HEK293 (cell line): ENCODE measurements around the gene S100A4.
A peak's percentile ranks its signal among the peaks of the same experiment; 100 is the strongest.

ENCODE experiments used
- CTCF ChIA-PET: fragments of 350-600 bp; formaldehyde crosslinking; extraction: SDS; loops from one replicate; lab custom pipeline; 2021; ENCODE audit warnings: antibody characterized with exemption; lab: Yijun Ruan, JAX
- POLR2A ChIA-PET: fragments of 300-600 bp; formaldehyde crosslinking; extraction: SDS; loops from one replicate; lab custom pipeline; 2020; ENCODE audit warnings: antibody characterized with exemption, inconsistent platforms; lab: Yijun Ruan, JAX
- H3K27ac ChIP-seq: fragments of 200-500 bp; sonication (Bioruptor generic); 2 replicates; pipeline ENCODE4 v1.5.1; 2014; ENCODE audit warnings: low read depth, low read length, control low read depth, inconsistent platforms; ENCODE audit errors: extremely low read depth
- H3K36me3 ChIP-seq, 2 experiments: fragments of 200-500 bp in 1 of 2; sonication (Bioruptor generic) in 1 of 2; 1 replicate in 1 of 2; 2 replicates in 1 of 2; pipeline ENCODE4 v1.5.1; 2014 to 2017; ENCODE audit warnings: inconsistent platforms in 2 of 2, low read length in 2 of 2; ENCODE audit not compliant: control insufficient read depth in 2 of 2, insufficient read depth in 1 of 2
- H3K4me1 ChIP-seq: fragments of 200-500 bp; sonication (Bioruptor generic); 2 replicates; pipeline ENCODE4 v1.5.1; 2014; ENCODE audit warnings: mild to moderate bottlenecking, low read length, inconsistent platforms; ENCODE audit not compliant: control insufficient read depth, insufficient read depth
- H3K4me3 ChIP-seq: 2 replicates; pipeline ENCODE4 v1.5.1; 2011; ENCODE audit warnings: low read depth, mild to moderate bottlenecking, control low read depth, low read length, moderate library complexity
- H3K9me3 ChIP-seq: fragments of 200-500 bp; sonication (Bioruptor generic); 2 replicates; pipeline ENCODE4 v1.5.1; 2014; ENCODE audit warnings: low read depth, low read length, inconsistent platforms; ENCODE audit not compliant: control insufficient read depth, insufficient read depth
- MZF1 ChIP-seq: fragments of 450-650 bp; formaldehyde crosslinking; IDR thresholded peaks from 2 replicates; pipeline ENCODE4 v1.5.1; 2017; ENCODE audit warnings: missing biosample characterization, missing genetic modification characterization, borderline replicate concordance
- SCRT1 ChIP-seq: fragments of 450-650 bp; formaldehyde crosslinking; IDR thresholded peaks from 2 replicates; pipeline ENCODE4 v1.5.1; 2016; ENCODE audit warnings: missing biosample characterization, missing genetic modification characterization, borderline replicate concordance
- ZBTB17 ChIP-seq: fragments of 450-650 bp; formaldehyde crosslinking; IDR thresholded peaks from 2 replicates; pipeline ENCODE4 v1.5.1; 2016; ENCODE audit warnings: missing biosample characterization, missing genetic modification characterization
- ZBTB48 ChIP-seq: fragments of 450-650 bp; formaldehyde crosslinking; IDR thresholded peaks from 2 replicates; pipeline ENCODE4 v1.5.1; 2016; ENCODE audit warnings: missing biosample characterization, missing genetic modification characterization
- ZNF133 ChIP-seq: fragments of 450-650 bp; formaldehyde crosslinking; IDR thresholded peaks from 2 replicates; pipeline ENCODE4 v1.5.1; 2016; ENCODE audit warnings: missing biosample characterization, missing genetic modification characterization
- ZNF174 ChIP-seq: fragments of 450-650 bp; formaldehyde crosslinking; IDR thresholded peaks from 2 replicates; pipeline ENCODE4 v1.5.0; 2017; ENCODE audit warnings: missing biosample characterization, mild to moderate bottlenecking, missing genetic modification characterization
- ZNF184 ChIP-seq: fragments of 450-650 bp; IDR thresholded peaks from 2 replicates; pipeline ENCODE4 v1.5.1; 2018; ENCODE audit warnings: missing biosample characterization, mild to moderate bottlenecking, missing genetic modification characterization
- ZNF341 ChIP-seq: fragments of 450-650 bp; formaldehyde crosslinking; IDR thresholded peaks from 2 replicates; pipeline ENCODE4; 2016; ENCODE audit warnings: low read depth, missing biosample characterization, missing genetic modification characterization
- ZNF350 ChIP-seq: fragments of 450-650 bp; formaldehyde crosslinking; IDR thresholded peaks from 2 replicates; pipeline ENCODE4 v1.5.0; 2017; ENCODE audit warnings: missing biosample characterization, mild to moderate bottlenecking, missing genetic modification characterization
- ZNF394 ChIP-seq: fragments of 450-650 bp; formaldehyde crosslinking; IDR thresholded peaks from 2 replicates; pipeline ENCODE4 v1.5.1; 2016; ENCODE audit warnings: missing biosample characterization, missing genetic modification characterization, mild to moderate bottlenecking, moderate library complexity, borderline replicate concordance
- ZNF433 ChIP-seq: fragments of 450-650 bp; formaldehyde crosslinking; IDR thresholded peaks from 2 replicates; pipeline ENCODE4 v1.5.1; 2016; ENCODE audit warnings: missing biosample characterization, missing genetic modification characterization, low read depth
- ZNF529 ChIP-seq: fragments of 450-650 bp; formaldehyde crosslinking; IDR thresholded peaks from 2 replicates; pipeline ENCODE4 v1.5.1; 2017; ENCODE audit warnings: missing genetic modification characterization, missing biosample characterization; ENCODE audit not compliant: insufficient replicate concordance
- ZNF600 ChIP-seq: fragments of 450-650 bp; formaldehyde crosslinking; IDR thresholded peaks from 2 replicates; pipeline ENCODE4 v1.5.1; 2016; ENCODE audit warnings: missing biosample characterization, missing genetic modification characterization
- ZNF629 ChIP-seq: fragments of 450-650 bp; formaldehyde crosslinking; IDR thresholded peaks from 2 replicates; pipeline ENCODE4 v1.5.1; 2017; ENCODE audit warnings: missing biosample characterization, missing genetic modification characterization
- TF ChIP-seq, protein P1 (sequence below): fragments of 450-650 bp; formaldehyde crosslinking; IDR thresholded peaks from 2 replicates; pipeline ENCODE4 v1.5.1; 2016; ENCODE audit warnings: missing biosample characterization, missing genetic modification characterization
- TF ChIP-seq, protein P2 (sequence below): fragments of 450-650 bp; formaldehyde crosslinking; IDR thresholded peaks from 2 replicates; pipeline ENCODE4 v1.5.1; 2016; ENCODE audit warnings: missing biosample characterization, missing genetic modification characterization
- TF ChIP-seq, protein P3 (sequence below): fragments of 450-650 bp; formaldehyde crosslinking; IDR thresholded peaks from 2 replicates; pipeline ENCODE4 v1.5.1; 2016; ENCODE audit warnings: missing biosample characterization, missing genetic modification characterization
- TF ChIP-seq, protein P4 (sequence below): fragments of 450-650 bp; formaldehyde crosslinking; IDR thresholded peaks from 2 replicates; pipeline ENCODE4 v1.5.1; 2016; ENCODE audit warnings: missing biosample characterization, missing genetic modification characterization
- TF ChIP-seq, protein P5 (sequence below): fragments of 450-650 bp; formaldehyde crosslinking; IDR thresholded peaks from 2 replicates; pipeline ENCODE4 v1.5.1; 2017; ENCODE audit warnings: missing biosample characterization, missing genetic modification characterization
- TF ChIP-seq, protein P6 (sequence below): fragments of 450-650 bp; formaldehyde crosslinking; IDR thresholded peaks from 2 replicates; pipeline ENCODE4 v1.5.0; 2017; ENCODE audit warnings: missing biosample characterization, missing genetic modification characterization, borderline replicate concordance

Gene S100A4

DNA sequence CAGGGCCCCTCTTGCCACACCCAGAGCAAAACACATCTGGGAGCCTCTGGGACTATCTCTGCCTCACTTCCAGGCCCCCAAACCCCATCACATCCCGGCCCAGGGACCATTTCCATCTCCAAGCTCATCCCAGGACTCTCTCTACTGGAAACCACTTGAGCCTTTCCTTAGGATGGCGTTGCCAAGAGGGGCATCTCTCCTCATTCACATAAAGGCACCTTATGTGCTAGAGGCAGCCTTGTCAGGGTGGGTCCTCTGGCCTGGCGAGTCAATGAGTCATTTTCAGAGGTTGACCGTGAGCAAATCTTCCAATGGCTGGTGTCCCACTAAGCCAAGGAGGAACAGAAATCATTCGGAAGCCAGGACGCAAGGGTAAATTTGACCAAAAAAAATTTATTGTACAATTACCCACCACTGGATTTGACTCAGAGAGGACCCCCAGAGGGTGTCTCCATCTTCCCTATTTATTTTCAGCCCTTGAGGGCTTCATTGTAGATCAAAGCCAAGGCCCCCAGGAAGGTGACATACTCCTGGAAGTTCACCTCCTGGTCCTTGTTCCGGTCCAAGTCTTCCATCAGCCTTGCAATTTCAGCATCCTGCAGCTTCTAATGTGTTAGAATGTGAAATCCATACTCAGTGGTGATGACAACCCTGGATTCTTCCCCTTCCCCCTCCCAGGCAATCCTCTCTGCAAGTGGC, 11.2 kb downstream of the S100A4 start:
- H3K9me3 ChIP-seq: no peaks in the 10 kb centered on the region
- H3K4me1 ChIP-seq: no peaks in the 10 kb centered on the region
- H3K27ac ChIP-seq: no peak overlapping the region
- CTCF ChIA-PET: interaction anchor here (0.6 to 4.3 kb wide), 10 partner anchors 9 to 42 kb away, joined by 3 to 55 read pairs (median 4); partner anchors contain the start of genes S100A3 and S100A4
- no peaks in the 10 kb centered on the region for H3K36me3 ChIP-seq
- no peak overlapping the region for H3K4me3 ChIP-seq
- POLR2A ChIA-PET: interaction anchor here (1.2 kb wide), 1 partner anchor 34 kb away, joined by 4 read pairs; no protein-coding TSS in a partner anchor
- 0 out of 2 replicates have a peak, but pooled peaks have one; percentile 14 for TF ChIP-seq ZBTB17 (tag by site-specific recombination)
- no peak for TF ChIP-seq ZNF341
- no peak for TF ChIP-seq ZNF529 (tag by site-specific recombination)
- TF ChIP-seq, protein P1, sequence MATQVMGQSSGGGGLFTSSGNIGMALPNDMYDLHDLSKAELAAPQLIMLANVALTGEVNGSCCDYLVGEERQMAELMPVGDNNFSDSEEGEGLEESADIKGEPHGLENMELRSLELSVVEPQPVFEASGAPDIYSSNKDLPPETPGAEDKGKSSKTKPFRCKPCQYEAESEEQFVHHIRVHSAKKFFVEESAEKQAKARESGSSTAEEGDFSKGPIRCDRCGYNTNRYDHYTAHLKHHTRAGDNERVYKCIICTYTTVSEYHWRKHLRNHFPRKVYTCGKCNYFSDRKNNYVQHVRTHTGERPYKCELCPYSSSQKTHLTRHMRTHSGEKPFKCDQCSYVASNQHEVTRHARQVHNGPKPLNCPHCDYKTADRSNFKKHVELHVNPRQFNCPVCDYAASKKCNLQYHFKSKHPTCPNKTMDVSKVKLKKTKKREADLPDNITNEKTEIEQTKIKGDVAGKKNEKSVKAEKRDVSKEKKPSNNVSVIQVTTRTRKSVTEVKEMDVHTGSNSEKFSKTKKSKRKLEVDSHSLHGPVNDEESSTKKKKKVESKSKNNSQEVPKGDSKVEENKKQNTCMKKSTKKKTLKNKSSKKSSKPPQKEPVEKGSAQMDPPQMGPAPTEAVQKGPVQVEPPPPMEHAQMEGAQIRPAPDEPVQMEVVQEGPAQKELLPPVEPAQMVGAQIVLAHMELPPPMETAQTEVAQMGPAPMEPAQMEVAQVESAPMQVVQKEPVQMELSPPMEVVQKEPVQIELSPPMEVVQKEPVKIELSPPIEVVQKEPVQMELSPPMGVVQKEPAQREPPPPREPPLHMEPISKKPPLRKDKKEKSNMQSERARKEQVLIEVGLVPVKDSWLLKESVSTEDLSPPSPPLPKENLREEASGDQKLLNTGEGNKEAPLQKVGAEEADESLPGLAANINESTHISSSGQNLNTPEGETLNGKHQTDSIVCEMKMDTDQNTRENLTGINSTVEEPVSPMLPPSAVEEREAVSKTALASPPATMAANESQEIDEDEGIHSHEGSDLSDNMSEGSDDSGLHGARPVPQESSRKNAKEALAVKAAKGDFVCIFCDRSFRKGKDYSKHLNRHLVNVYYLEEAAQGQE: no peak
- TF ChIP-seq ZNF394 (tag by site-specific recombination): peak; percentile 33; the same call in 1 of the 2 replicates
- TF ChIP-seq SCRT1 (tag by site-specific recombination): no peak
- no peak for TF ChIP-seq MZF1 (tag by site-specific recombination)
- peak; percentile 40; the same call in 1 of the 2 replicates for TF ChIP-seq ZNF184
- TF ChIP-seq, protein P2, sequence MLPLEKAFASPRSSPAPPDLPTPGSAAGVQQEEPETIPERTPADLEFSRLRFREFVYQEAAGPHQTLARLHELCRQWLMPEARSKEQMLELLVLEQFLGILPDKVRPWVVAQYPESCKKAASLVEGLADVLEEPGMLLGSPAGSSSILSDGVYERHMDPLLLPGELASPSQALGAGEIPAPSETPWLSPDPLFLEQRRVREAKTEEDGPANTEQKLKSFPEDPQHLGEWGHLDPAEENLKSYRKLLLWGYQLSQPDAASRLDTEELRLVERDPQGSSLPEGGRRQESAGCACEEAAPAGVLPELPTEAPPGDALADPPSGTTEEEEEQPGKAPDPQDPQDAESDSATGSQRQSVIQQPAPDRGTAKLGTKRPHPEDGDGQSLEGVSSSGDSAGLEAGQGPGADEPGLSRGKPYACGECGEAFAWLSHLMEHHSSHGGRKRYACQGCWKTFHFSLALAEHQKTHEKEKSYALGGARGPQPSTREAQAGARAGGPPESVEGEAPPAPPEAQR: no peak
- no peak for TF ChIP-seq ZNF133 (tag by site-specific recombination)
- TF ChIP-seq ZNF600 (tag by site-specific recombination): no peak

DNA sequence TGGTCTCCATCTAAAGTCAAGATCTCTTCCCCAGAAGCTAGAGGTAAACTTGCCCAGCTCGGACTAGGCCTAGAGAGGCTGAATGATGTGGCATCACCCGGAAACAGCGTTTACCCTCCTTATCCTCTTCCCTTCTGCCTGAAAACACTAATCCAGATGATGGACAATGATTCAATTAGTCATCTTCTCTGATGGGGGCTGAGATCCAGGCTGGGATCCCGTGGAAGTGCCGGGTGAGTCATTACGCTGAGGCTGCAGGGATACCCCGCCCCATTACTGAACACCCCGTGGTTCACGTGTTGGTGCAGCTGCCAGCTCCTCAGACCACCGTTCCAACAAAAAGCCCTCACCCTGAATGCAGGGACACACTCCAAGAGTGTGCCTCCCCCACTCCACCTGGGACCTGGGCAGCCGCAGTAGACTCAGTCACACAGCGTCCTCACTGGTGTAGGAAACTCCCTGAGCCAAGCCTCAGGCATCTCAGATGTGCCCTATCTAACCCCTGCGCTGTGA, 11.9 kb downstream of the S100A4 start:
- Histone ChIP-seq H3K36me3 (no peaks in the 10 kb centered on the region), H3K4me3 (no peak overlapping the region), H3K27ac (no peak overlapping the region), H3K4me1 (no peaks in the 10 kb centered on the region), H3K9me3 (no peaks in the 10 kb centered on the region)
- ChIA-PET CTCF (interaction anchor here (0.5 to 4.3 kb wide), 16 partner anchors 9 to 1073 kb away, joined by 3 to 55 read pairs (median 4); partner anchors contain the start of genes RAB13, S100A1, S100A13 and S100A3), POLR2A (interaction anchor here (1.2 to 2.4 kb wide), 3 partner anchors 32 to 93 kb away, joined by 4 to 7 read pairs (median 6); partner anchors contain the start of genes S100A13 and S100A2)
- TF ChIP-seq ZNF629: peak; percentile 32; the same call in 1 of the 2 replicates
- TF ChIP-seq ZNF350 (tag by site-specific recombination): no peak
- TF ChIP-seq, protein P3, sequence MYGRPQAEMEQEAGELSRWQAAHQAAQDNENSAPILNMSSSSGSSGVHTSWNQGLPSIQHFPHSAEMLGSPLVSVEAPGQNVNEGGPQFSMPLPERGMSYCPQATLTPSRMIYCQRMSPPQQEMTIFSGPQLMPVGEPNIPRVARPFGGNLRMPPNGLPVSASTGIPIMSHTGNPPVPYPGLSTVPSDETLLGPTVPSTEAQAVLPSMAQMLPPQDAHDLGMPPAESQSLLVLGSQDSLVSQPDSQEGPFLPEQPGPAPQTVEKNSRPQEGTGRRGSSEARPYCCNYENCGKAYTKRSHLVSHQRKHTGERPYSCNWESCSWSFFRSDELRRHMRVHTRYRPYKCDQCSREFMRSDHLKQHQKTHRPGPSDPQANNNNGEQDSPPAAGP (tag by site-specific recombination): peak; percentile 62; the same call in 1 of the 2 replicates
- no peak for TF ChIP-seq ZNF174
- TF ChIP-seq, protein P4, sequence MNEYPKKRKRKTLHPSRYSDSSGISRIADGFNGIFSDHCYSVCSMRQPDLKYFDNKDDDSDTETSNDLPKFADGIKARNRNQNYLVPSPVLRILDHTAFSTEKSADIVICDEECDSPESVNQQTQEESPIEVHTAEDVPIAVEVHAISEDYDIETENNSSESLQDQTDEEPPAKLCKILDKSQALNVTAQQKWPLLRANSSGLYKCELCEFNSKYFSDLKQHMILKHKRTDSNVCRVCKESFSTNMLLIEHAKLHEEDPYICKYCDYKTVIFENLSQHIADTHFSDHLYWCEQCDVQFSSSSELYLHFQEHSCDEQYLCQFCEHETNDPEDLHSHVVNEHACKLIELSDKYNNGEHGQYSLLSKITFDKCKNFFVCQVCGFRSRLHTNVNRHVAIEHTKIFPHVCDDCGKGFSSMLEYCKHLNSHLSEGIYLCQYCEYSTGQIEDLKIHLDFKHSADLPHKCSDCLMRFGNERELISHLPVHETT (tag by site-specific recombination): no peak
- TF ChIP-seq ZBTB48 (tag by site-specific recombination): no peak
- TF ChIP-seq, protein P5, sequence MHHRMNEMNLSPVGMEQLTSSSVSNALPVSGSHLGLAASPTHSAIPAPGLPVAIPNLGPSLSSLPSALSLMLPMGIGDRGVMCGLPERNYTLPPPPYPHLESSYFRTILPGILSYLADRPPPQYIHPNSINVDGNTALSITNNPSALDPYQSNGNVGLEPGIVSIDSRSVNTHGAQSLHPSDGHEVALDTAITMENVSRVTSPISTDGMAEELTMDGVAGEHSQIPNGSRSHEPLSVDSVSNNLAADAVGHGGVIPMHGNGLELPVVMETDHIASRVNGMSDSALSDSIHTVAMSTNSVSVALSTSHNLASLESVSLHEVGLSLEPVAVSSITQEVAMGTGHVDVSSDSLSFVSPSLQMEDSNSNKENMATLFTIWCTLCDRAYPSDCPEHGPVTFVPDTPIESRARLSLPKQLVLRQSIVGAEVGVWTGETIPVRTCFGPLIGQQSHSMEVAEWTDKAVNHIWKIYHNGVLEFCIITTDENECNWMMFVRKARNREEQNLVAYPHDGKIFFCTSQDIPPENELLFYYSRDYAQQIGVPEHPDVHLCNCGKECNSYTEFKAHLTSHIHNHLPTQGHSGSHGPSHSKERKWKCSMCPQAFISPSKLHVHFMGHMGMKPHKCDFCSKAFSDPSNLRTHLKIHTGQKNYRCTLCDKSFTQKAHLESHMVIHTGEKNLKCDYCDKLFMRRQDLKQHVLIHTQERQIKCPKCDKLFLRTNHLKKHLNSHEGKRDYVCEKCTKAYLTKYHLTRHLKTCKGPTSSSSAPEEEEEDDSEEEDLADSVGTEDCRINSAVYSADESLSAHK (tag by site-specific recombination): no peak
- TF ChIP-seq ZNF433 (tag by site-specific recombination): no peak
- TF ChIP-seq, protein P6, sequence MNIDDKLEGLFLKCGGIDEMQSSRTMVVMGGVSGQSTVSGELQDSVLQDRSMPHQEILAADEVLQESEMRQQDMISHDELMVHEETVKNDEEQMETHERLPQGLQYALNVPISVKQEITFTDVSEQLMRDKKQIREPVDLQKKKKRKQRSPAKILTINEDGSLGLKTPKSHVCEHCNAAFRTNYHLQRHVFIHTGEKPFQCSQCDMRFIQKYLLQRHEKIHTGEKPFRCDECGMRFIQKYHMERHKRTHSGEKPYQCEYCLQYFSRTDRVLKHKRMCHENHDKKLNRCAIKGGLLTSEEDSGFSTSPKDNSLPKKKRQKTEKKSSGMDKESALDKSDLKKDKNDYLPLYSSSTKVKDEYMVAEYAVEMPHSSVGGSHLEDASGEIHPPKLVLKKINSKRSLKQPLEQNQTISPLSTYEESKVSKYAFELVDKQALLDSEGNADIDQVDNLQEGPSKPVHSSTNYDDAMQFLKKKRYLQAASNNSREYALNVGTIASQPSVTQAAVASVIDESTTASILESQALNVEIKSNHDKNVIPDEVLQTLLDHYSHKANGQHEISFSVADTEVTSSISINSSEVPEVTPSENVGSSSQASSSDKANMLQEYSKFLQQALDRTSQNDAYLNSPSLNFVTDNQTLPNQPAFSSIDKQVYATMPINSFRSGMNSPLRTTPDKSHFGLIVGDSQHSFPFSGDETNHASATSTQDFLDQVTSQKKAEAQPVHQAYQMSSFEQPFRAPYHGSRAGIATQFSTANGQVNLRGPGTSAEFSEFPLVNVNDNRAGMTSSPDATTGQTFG (tag by site-specific recombination): no peak
